B cell (primary cell): ENCODE data around the gene RNU4-1. TPM values are rescaled to one million over a fixed set of nuclear protein-coding genes. Genes with fewer than 3 reads are reported as not detected.
A peak's percentile ranks its signal among the peaks of the same experiment; 100 is the strongest.
"Not testable (repeated sequence)": the region's sequence is repeated elsewhere in the genome, so short reads cannot be mapped to it uniquely, and the experiment has no call there.

ENCODE experiments used
- ATAC-seq: fragments of 200-7000 bp; cut with Tn5 transposase; one replicate; pipeline ENCODE4 v1.10.0; 2021; ENCODE audit warnings: low read depth, mild to moderate bottlenecking, moderate number of reproducible peaks, moderate library complexity
- CTCF ChIA-PET: fragments of 350-600 bp; sonication (Branson Sonifier 250); formaldehyde crosslinking; loops from one replicate; lab custom pipeline; 2021; ENCODE audit warnings: antibody characterized with exemption, inconsistent platforms; lab: Charles Lee
- POLR2A ChIA-PET: fragments of 350-600 bp; sonication (Branson Sonifier 250); formaldehyde crosslinking; loops from one replicate; lab custom pipeline; 2021; ENCODE audit warnings: antibody characterized with exemption; lab: Charles Lee
- DNase-seq: peaks from one replicate; pipeline ENCODE4 v3.0.0; 2013
- H2AFZ ChIP-seq: 2 replicates; pipeline ENCODE4 v1.6.1; 2012; ENCODE audit warnings: mild to moderate bottlenecking, low read depth, low read length; ENCODE audit not compliant: insufficient read depth, poor library complexity, severe bottlenecking
- H3K27ac ChIP-seq, 2 donors: 1 replicate in 1 of 2; 2 replicates in 1 of 2; pipeline ENCODE4 v1.5.1; 2012 to 2013; ENCODE audit warnings: low read length in 2 of 2, mild to moderate bottlenecking in 2 of 2, moderate library complexity in 1 of 2
- H3K27me3 ChIP-seq, 4 experiments: fragments of 200-600 bp in 1 of 4; sonication (generic) in 1 of 4; replicated peaks in 1 of 4; 1 replicate in 2 of 4; 2 replicates in 2 of 4; pipeline versions ENCODE4 v1.6.1 to v1.7.0; 2013 to 2016; ENCODE audit warnings: low read length in 3 of 4, mild to moderate bottlenecking in 2 of 4, mixed read lengths in 1 of 4, moderate library complexity in 1 of 4; ENCODE audit not compliant: insufficient read depth in 4 of 4, control insufficient read depth in 3 of 4; ENCODE audit errors: control extremely low read depth in 1 of 4
- H3K36me3 ChIP-seq, 2 experiments: replicated peaks in 1 of 2; 1 replicate in 1 of 2; 2 replicates in 1 of 2; pipeline versions ENCODE4 v1.6.1 to v1.7.1; 2013; ENCODE audit warnings: low read length in 1 of 2; ENCODE audit not compliant: insufficient read depth in 2 of 2, control insufficient read depth in 1 of 2; ENCODE audit errors: control extremely low read depth in 1 of 2, extremely low read depth in 1 of 2
- H3K4me1 ChIP-seq, 2 donors: fragments of 200-600 bp in 1 of 2; sonication (generic) in 1 of 2; 1 replicate in 1 of 2; 2 replicates in 1 of 2; pipeline versions ENCODE4 v1.5.1 to v1.6.1; 2013 to 2017; ENCODE audit warnings: low read length in 2 of 2; ENCODE audit not compliant: control insufficient read depth in 2 of 2, insufficient read depth in 2 of 2
- H3K4me2 ChIP-seq: replicated peaks from 2 replicates; pipeline ENCODE3; 2012; ENCODE audit warnings: mild to moderate bottlenecking, low read depth, low read length; ENCODE audit not compliant: poor library complexity, severe bottlenecking
- H3K4me3 ChIP-seq, 5 experiments: fragments of 200-600 bp in 1 of 5; sonication (generic) in 1 of 5; 1 replicate in 3 of 5; 2 replicates in 2 of 5; pipeline versions ENCODE4 v1.5.1 to v1.7.0; 2011 to 2016; ENCODE audit warnings: low read length in 4 of 5, mild to moderate bottlenecking in 4 of 5, low read depth in 2 of 5, control low read depth in 1 of 5, moderate library complexity in 1 of 5; ENCODE audit not compliant: insufficient read depth in 1 of 5; ENCODE audit errors: control extremely low read depth in 1 of 5, extremely low read depth in 1 of 5
- H3K79me2 ChIP-seq: fragments of 200-600 bp; sonication (generic); one replicate; pipeline ENCODE4 v1.6.0; 2016; ENCODE audit warnings: low read length; ENCODE audit not compliant: control insufficient read depth, insufficient read depth
- H3K9ac ChIP-seq: fragments of 200-600 bp; sonication (generic); 2 replicates; pipeline ENCODE4 v1.6.1; 2017; ENCODE audit warnings: mild to moderate bottlenecking, low read length, moderate library complexity
- H3K9me3 ChIP-seq, 3 donors: one replicate each; pipeline versions ENCODE4 v1.6.1 to v1.7.1; 2013; ENCODE audit warnings: low read length in 2 of 3; ENCODE audit not compliant: control insufficient read depth in 2 of 3, insufficient read depth in 1 of 3; ENCODE audit errors: control extremely low read depth in 1 of 3
- H4K20me1 ChIP-seq: 2 replicates; pipeline ENCODE4 v1.6.0; 2012; ENCODE audit warnings: mild to moderate bottlenecking, low read length; ENCODE audit not compliant: insufficient read depth, control insufficient read depth, poor library complexity, severe bottlenecking
- H3K27ac Mint-ChIP-seq: one replicate; pipeline ENCODE4 v1.8.0; 2021; ENCODE audit warnings: mixed read lengths
- H3K27me3 Mint-ChIP-seq: one replicate; pipeline ENCODE4 v1.8.0; 2021; ENCODE audit warnings: mixed read lengths
- H3K4me1 Mint-ChIP-seq: one replicate; pipeline ENCODE4 v1.8.0; 2021; ENCODE audit warnings: mixed read lengths
- H3K4me3 Mint-ChIP-seq: one replicate; pipeline ENCODE4 v1.8.0; 2021; ENCODE audit warnings: mixed read lengths
- H3K9me3 Mint-ChIP-seq: one replicate; pipeline ENCODE4 v1.8.0; 2022; ENCODE audit warnings: mixed read lengths; ENCODE audit not compliant: insufficient read depth
- EZH2 ChIP-seq: IDR thresholded peaks from 2 replicates; pipeline ENCODE4 v1.6.1; 2012; ENCODE audit warnings: borderline replicate concordance, low read depth, mild to moderate bottlenecking, moderate library complexity, low read length; ENCODE audit not compliant: insufficient read depth, poor library complexity, severe bottlenecking
- WGBS: methylation state at CpG from one replicate; pipeline ENCODE4 v1.1.5; 2013; ENCODE audit warnings: missing lambda C conversion rate; ENCODE audit not compliant: insufficient coverage; 5-methylcytosine and 5-hydroxymethylcytosine counted together
- intact Hi-C: fragments of 100-400 bp; cut with micrococcal nuclease; formaldehyde crosslinking; loops from one replicate; pipeline ENCODE4 v1.10.0; 2022
- polyA plus RNA-seq: library from polyadenylated mRNA; depleted of rRNA; stranded (reverse); fragments of >200 nt; gene quantifications from 2 replicates; pipeline ENCODE4 v1.2.3, GENCODE V29; 2012
- total RNA-seq, 2 donors: library from RNA; stranded (reverse); fragments of 120-200 nt in 1 of 2; gene quantifications; 1 replicate in 1 of 2; 2 replicates in 1 of 2; pipeline versions ENCODE4 v1.2.3 to v1.2.4, GENCODE V29; 2013 to 2022
- TF ChIP-seq, protein P1 (sequence below): fragments of 200-600 bp; IDR thresholded peaks from one replicate; pipeline ENCODE4 v1.8.0; 2022; ENCODE audit warnings: antibody characterized with exemption, mild to moderate bottlenecking

Gene RNU4-1
- total and polyA plus RNA-seq, 2 donors (not counting 1 experiment from before 2014, with no cell fraction given), result 3,269 TPM; not detected in 1

DNA sequence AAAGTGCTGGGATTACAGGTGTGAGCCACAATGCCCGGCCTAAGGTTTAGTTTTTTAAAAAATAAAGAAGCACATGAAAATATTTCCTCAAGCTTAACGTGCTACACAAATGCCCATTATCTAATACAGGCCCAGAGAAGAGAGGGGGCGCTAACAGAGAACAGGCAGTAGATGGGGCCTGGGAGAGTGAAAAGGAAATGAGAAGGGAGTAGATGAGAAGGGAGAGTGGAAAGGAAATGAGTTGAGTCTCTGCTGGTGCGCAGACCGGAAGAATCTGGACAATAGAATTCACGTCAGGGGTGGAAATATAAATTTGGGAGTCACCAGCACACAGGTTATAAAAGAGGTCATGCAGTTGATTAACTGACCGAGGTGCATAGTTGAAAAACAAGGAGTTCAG, 38.2 kb downstream of the RNU4-1 start:
- Mint-ChIP-seq H3K4me3 (no peak overlapping the region), H3K9me3 (no peaks in the 10 kb centered on the region), H3K27ac (no peak overlapping the region), H3K27me3 (peaks cover 41% of the 10 kb centered on the region), H3K4me1 (peaks cover 40% of the 10 kb centered on the region)
- no peaks in the 10 kb centered on the region for H3K79me2 ChIP-seq
- CTCF ChIA-PET, result interaction anchor here (1.1 to 7.2 kb wide), 3 partner anchors 11 to 27 kb away, joined by 3 to 54 read pairs (median 11); partner anchors contain the start of gene PXN
- no peak overlapping the region for H2AFZ ChIP-seq
- peaks cover 0 to 62% (median 14%) of the 10 kb centered on the region in 4 experiments for H3K27me3 ChIP-seq
- H3K4me3 ChIP-seq, result no peak overlapping the region
- H3K4me2 ChIP-seq, result no peak overlapping the region
- peaks cover 47 to 53% of the 10 kb centered on the region in 2 donors for H3K4me1 ChIP-seq
- no peak for ATAC-seq
- H3K27ac ChIP-seq, result no peak overlapping the region
- no peaks in the 10 kb centered on the region for H3K36me3 ChIP-seq
- 76% methylated on average over 4 of the region's 7 CpGs for WGBS
- POLR2A ChIA-PET, result interaction anchor here (0.6 kb wide), 1 partner anchor 14 kb away, joined by 4 read pairs; no protein-coding TSS in a partner anchor
- intact Hi-C loops, result no loop called here
- no peak overlapping the region for H3K9ac ChIP-seq
- TF ChIP-seq, protein P1, sequence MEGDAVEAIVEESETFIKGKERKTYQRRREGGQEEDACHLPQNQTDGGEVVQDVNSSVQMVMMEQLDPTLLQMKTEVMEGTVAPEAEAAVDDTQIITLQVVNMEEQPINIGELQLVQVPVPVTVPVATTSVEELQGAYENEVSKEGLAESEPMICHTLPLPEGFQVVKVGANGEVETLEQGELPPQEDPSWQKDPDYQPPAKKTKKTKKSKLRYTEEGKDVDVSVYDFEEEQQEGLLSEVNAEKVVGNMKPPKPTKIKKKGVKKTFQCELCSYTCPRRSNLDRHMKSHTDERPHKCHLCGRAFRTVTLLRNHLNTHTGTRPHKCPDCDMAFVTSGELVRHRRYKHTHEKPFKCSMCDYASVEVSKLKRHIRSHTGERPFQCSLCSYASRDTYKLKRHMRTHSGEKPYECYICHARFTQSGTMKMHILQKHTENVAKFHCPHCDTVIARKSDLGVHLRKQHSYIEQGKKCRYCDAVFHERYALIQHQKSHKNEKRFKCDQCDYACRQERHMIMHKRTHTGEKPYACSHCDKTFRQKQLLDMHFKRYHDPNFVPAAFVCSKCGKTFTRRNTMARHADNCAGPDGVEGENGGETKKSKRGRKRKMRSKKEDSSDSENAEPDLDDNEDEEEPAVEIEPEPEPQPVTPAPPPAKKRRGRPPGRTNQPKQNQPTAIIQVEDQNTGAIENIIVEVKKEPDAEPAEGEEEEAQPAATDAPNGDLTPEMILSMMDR, result no peak
- TF ChIP-seq EZH2, result no peak
- H3K9me3 ChIP-seq, result peaks cover 0 to 8% (median 0%) of the 10 kb centered on the region in 3 donors
- H4K20me1 ChIP-seq, result peaks cover 10% of the 10 kb centered on the region
- DNase-seq, result no peak

DNA sequence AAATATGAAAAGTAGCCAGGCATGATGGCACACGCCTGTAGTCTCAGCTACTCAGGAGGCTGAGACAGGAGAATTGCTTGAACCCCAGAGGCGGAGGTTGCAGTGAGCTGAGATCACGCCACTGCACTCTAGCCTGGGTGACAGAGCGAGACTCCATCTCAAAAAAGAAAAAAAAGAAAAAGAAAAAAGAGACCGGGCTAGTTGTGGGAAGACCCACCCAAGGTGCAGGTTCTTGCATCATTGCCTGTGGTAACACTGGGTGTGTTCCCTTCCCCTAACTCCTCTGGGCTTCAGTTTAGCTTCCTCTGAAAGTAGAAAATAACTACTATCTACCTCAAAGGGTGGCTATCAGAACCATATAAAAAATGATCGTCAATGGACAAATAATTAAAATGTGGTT, 39.7 kb downstream of the RNU4-1 start:
- CTCF ChIA-PET, result interaction anchor here (0.9 to 7.2 kb wide), 3 partner anchors 12 to 52 kb away, joined by 3 to 54 read pairs (median 3); partner anchors contain the start of genes PXN and RPLP0

More for the DNA sequence above, 39.7 kb downstream of the RNU4-1 start:
- ATAC-seq (peak; percentile 62), DNase-seq (peak; percentile 75)
- Histone ChIP-seq H4K20me1 (peaks cover 19% of the 10 kb centered on the region), H3K27me3 (peaks cover 0 to 68% (median 26%) of the 10 kb centered on the region in 4 experiments), H3K9ac (peak overlapping the region; percentile 9), H3K27ac (peak overlapping the region in 1 of 2 donors; percentile 7), H3K4me3 (peak overlapping the region in 2 of 5 experiments; percentile 34 to 50), H3K4me1 (peaks cover 57 to 60% of the 10 kb centered on the region in 2 donors), H3K4me2 (peak overlapping the region; percentile 61)
- Mint-ChIP-seq H3K4me1 (peaks cover 51% of the 10 kb centered on the region), H3K27me3 (peaks cover 50% of the 10 kb centered on the region), H3K4me3 (peak overlapping the region; percentile 47)
- intact Hi-C loops, H3K27ac Mint-ChIP-seq, H2AFZ ChIP-seq, H3K9me3 Mint-ChIP-seq, H3K36me3 ChIP-seq, H3K79me2 ChIP-seq, H3K9me3 ChIP-seq, POLR2A ChIA-PET: not testable (repeated sequence)
- 7% methylated on average over 3 of the region's 6 CpGs for WGBS
